Panc1 (cell line): ENCODE measurements around the gene ZNF366.

Experiments used
- POLR2AphosphoS5 ChIP-seq: IDR thresholded peaks from 2 replicates; pipeline ENCODE4 v1.6.1; 2012; ENCODE audit warnings: mild to moderate bottlenecking, low read depth, low read length, moderate library complexity
- REST ChIP-seq, 2 experiments: IDR thresholded peaks; 2 replicates each; pipeline ENCODE4 v1.6.1; 2011 to 2012; ENCODE audit warnings: low read depth in 2 of 2, control low read depth in 1 of 2, low read length in 1 of 2, mild to moderate bottlenecking in 1 of 2, moderate library complexity in 1 of 2; ENCODE audit not compliant: insufficient read depth in 1 of 2
- TF ChIP-seq, protein P1 (sequence below): fragments of 450-650 bp; IDR thresholded peaks from 2 replicates; pipeline ENCODE4 v1.5.1; 2017; ENCODE audit warnings: mild to moderate bottlenecking

DNA sequence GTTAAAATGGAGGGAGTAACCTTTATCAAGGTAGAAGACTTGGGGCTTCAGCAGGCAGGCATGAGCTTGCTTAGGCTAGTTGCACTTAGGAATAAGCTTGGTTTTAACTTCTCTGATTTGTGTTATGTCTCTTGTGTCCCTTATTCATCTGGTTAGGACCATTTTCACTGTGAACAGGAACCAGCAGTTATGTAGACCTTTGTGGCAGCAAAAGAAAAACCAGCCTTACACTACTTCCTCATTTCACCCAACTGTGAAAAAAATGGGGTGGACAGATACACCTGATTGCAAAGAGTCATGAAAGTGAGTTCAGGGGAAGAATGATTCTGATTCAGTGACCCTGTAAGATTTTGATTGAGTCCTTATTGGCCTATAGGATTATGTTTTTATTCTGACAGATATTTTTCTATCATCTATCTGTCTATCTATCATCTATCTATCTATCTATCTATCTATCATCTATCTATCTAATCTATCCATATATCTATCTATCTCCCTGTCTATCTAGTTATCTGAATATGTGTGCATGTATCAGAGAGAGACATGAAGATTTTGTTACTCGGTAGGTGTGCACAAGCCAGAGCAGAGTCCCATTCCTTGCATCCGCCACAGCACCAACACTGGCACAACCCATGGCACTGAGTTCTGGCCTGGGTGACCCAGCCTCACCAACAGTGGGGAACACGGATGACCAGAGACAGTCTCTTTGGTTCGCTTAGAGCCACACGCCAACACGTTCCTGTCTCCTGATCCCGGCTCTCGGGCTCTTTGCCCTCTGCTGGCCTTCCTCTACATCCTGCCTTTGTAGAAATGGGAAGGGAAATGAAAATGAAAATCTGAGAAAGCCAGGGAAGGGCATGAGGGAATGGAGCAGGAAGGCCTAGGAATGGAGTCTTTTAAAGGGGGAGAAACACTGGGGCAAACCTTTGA is 1.3 kb upstream of the ZNF366 start:
- TF ChIP-seq, protein P1, sequence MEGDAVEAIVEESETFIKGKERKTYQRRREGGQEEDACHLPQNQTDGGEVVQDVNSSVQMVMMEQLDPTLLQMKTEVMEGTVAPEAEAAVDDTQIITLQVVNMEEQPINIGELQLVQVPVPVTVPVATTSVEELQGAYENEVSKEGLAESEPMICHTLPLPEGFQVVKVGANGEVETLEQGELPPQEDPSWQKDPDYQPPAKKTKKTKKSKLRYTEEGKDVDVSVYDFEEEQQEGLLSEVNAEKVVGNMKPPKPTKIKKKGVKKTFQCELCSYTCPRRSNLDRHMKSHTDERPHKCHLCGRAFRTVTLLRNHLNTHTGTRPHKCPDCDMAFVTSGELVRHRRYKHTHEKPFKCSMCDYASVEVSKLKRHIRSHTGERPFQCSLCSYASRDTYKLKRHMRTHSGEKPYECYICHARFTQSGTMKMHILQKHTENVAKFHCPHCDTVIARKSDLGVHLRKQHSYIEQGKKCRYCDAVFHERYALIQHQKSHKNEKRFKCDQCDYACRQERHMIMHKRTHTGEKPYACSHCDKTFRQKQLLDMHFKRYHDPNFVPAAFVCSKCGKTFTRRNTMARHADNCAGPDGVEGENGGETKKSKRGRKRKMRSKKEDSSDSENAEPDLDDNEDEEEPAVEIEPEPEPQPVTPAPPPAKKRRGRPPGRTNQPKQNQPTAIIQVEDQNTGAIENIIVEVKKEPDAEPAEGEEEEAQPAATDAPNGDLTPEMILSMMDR = no peak
- TF ChIP-seq POLR2AphosphoS5 (no peak), REST (IDR thresholded peaks at IDR 0.05; ENCODE audit: insufficient read depth in 1 of 2, low read depth in 2 of 2, low read length in 1 of 2) (no peak)
